ENCODE measurements around the gene TMED4.
A peak's percentile ranks its signal among the peaks of the same experiment; 100 is the strongest.
"Not testable (repeated sequence)": the region's sequence is repeated elsewhere in the genome, so short reads cannot be mapped to it uniquely, and the experiment has no call there.

Gene TMED4

DNA sequence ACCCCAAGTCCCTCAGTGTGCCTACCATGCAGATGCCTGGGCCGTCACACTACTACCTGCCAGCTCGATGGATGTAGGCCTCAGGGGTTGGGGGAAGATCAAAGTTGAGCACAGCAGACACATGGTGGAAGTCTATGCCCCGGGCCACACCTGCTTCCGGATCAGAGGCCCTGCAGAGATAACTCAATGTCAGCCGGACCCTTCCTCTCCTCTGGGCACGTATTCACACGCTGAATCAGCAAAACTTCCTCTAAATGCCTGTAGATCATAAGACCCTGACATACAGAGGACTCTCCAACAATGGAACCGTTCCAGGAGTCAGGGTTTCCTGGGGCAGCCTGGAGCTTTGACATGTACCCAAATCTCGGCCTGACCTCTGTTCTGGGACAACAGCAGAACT, 12.1 kb downstream of the TMED4 start:
- no peaks in the 10 kb centered on the region for H3K27me3 ChIP-seq (replicated peaks; ENCODE audit: control insufficient read depth, insufficient read depth, low read length, poor library complexity, severe bottlenecking)
- no peak overlapping the region for H3K4me3 ChIP-seq (ENCODE audit: insufficient read depth, low read depth, low read length, poor library complexity, severe bottlenecking)
- no peaks in the 10 kb centered on the region for H3K9me3 ChIP-seq (ENCODE audit: control insufficient read depth, low read length)
- H3K27ac ChIP-seq (ENCODE audit: insufficient read depth, low read length, poor library complexity, severe bottlenecking) = no peak overlapping the region
- H3K4me1 ChIP-seq (ENCODE audit: control insufficient read depth, insufficient read depth, low read length, poor library complexity, severe bottlenecking) = peaks cover 16% of the 10 kb centered on the region
- no peak for DNase-seq
- peaks cover 74% of the 10 kb centered on the region for H3K36me3 ChIP-seq (ENCODE audit: control insufficient read depth, insufficient read depth, low read length)

DNA sequence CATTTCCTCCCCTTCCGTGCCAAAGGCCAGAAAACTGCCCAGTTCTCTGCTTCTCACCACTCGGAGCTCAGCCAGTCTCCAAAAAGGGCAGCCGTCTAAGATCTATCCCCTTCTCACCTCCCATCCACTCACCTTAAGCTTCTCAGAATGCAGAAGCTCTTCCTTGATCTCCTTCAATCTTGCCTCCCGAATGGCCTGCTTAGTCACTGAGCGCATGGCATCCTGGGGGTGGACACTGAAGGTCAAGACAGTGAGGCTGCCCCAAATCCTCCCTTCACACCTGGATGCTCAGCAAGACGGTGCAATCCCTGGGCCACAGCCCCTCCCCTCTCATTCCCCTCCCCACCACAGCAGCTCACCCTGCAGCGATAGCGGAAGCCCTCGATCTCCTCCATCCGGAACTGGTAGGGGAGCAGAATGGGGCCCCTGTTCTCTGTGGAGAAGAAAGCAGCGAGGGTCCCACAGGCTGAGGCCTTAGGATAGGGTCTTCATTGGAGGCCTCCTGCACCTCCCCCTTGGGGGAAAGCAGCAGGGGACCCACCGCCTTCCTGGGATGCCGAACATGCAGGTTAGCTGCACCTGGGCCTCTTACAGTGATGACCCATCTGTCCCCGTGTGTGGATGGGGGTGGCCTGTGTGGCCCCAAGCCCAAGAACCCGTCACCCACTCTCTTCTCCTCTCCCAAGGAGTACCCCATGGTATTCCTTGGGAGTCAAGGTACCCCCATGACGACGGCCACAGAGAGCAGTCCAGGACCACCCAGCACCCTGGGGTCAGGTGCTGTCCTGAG, 13.1 kb downstream of the TMED4 start:
- Histone ChIP-seq H3K4me1 (ENCODE audit: control insufficient read depth, insufficient read depth, low read length, poor library complexity, severe bottlenecking) (peaks cover 11% of the 10 kb centered on the region), H3K4me3 (ENCODE audit: insufficient read depth, low read depth, low read length, poor library complexity, severe bottlenecking) (no peak overlapping the region), H3K36me3 (ENCODE audit: control insufficient read depth, insufficient read depth, low read length) (peaks cover 84% of the 10 kb centered on the region), H3K27me3 (replicated peaks; ENCODE audit: control insufficient read depth, insufficient read depth, low read length, poor library complexity, severe bottlenecking) (no peaks in the 10 kb centered on the region), H3K9me3 (ENCODE audit: control insufficient read depth, low read length) (no peaks in the 10 kb centered on the region), H3K27ac (ENCODE audit: insufficient read depth, low read length, poor library complexity, severe bottlenecking) (no peak overlapping the region)
- no peak for DNase-seq

DNA sequence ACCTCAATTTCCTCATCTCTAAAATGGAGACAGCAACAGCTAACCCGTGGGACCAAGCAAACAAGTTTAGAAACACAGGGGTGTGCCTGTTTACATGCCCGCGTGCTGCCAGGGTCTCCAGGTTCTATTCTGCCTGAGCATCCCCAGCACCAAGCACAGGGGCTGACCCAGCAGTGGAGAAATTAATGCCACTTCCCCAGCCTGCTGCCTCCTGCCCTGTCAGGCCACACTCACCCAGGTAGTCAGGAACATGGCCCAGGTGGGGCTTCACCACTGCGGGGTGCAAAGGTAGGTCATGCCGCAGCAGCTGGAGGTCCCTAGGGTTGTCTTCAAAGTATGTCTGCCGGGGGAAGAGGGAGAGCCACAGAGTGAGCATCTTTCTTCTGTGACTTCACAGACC, 14.1 kb downstream of the TMED4 start:
- H3K27ac ChIP-seq (ENCODE audit: insufficient read depth, low read length, poor library complexity, severe bottlenecking) = no peak overlapping the region
- H3K27me3 ChIP-seq (replicated peaks; ENCODE audit: control insufficient read depth, insufficient read depth, low read length, poor library complexity, severe bottlenecking) = no peaks in the 10 kb centered on the region
- DNase-seq = no peak
- peaks cover 87% of the 10 kb centered on the region for H3K36me3 ChIP-seq (ENCODE audit: control insufficient read depth, insufficient read depth, low read length)
- H3K4me1 ChIP-seq (ENCODE audit: control insufficient read depth, insufficient read depth, low read length, poor library complexity, severe bottlenecking) = peaks cover 3% of the 10 kb centered on the region
- H3K4me3 ChIP-seq (ENCODE audit: insufficient read depth, low read depth, low read length, poor library complexity, severe bottlenecking) = no peak overlapping the region
- H3K9me3 ChIP-seq (ENCODE audit: control insufficient read depth, low read length) = no peaks in the 10 kb centered on the region

DNA sequence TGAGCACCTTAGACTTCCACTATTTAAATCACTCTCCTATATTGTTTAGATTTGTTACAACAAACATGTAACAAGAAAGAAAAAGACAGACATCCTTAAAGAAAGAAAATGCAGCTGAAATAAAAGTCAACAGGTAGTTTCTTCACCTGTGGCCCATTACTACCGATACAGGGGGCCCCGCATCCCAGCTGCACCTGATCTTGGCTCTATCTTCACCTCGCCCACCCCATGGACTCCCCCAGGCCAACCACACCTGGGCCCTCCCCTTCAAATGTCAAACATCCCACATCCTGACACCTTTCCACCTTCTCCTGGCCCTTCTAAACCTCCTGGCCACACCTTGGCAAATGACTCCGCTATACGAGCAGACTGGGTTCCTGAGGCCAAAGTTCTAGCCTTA, 15.4 kb downstream of the TMED4 start:
- H3K9me3 ChIP-seq (ENCODE audit: control insufficient read depth, low read length) = no peaks in the 10 kb centered on the region
- H3K4me1 ChIP-seq (ENCODE audit: control insufficient read depth, insufficient read depth, low read length, poor library complexity, severe bottlenecking) = no peaks in the 10 kb centered on the region
- peaks cover 77% of the 10 kb centered on the region for H3K36me3 ChIP-seq (ENCODE audit: control insufficient read depth, insufficient read depth, low read length)

DNA sequence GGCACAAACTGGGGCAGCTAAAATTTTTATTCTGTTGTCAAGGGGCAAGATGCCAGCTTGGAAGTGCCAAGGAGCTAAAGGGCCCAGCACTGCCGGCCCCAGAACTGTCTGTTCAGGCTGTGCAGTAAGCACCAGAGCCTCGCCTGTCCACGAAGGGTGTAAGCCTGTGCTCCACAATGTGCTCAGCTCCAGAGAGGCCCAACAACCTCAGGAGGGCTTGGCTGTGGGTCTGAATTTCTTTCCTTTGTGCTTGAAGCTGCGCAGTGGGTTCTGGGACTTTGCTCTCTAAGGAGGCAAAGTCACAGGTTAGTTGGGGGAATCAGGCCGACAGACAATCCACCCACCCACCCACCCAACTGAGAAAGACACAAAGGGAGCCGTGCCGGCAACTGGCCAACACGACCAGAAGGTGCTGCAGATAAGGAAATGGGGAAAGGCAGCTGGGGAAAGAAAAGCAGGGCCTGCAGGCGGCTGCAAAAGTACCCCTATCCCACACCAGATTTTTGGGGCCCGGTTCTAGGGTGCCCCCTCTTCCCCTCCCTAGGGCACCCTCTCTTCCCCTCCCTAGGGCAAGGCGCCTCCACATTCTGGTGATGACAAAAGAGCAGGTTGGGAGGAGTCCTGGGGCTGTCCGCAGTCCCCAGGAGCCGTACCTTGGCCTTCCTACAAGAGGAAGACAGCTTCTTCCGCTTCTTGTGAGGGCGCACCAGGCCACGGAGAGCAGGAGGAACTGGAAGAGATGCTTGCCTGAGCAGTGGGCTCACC, 16.1 kb downstream of the TMED4 start:
- DNase-seq = no peak
- Histone ChIP-seq H3K4me3 (ENCODE audit: insufficient read depth, low read depth, low read length, poor library complexity, severe bottlenecking) (no peak overlapping the region), H3K27ac (ENCODE audit: insufficient read depth, low read length, poor library complexity, severe bottlenecking) (no peak overlapping the region), H3K27me3 (replicated peaks; ENCODE audit: control insufficient read depth, insufficient read depth, low read length, poor library complexity, severe bottlenecking) (no peaks in the 10 kb centered on the region), H3K9me3 (ENCODE audit: control insufficient read depth, low read length) (no peaks in the 10 kb centered on the region), H3K4me1 (ENCODE audit: control insufficient read depth, insufficient read depth, low read length, poor library complexity, severe bottlenecking) (no peaks in the 10 kb centered on the region), H3K36me3 (ENCODE audit: control insufficient read depth, insufficient read depth, low read length) (peaks cover 70% of the 10 kb centered on the region)

More for the DNA sequence above, 15.4 kb downstream of the TMED4 start:
- no peak for DNase-seq
- no peaks in the 10 kb centered on the region for H3K27me3 ChIP-seq (replicated peaks; ENCODE audit: control insufficient read depth, insufficient read depth, low read length, poor library complexity, severe bottlenecking)
- H3K27ac ChIP-seq (ENCODE audit: insufficient read depth, low read length, poor library complexity, severe bottlenecking) = no peak overlapping the region
- H3K4me3 ChIP-seq (ENCODE audit: insufficient read depth, low read depth, low read length, poor library complexity, severe bottlenecking) = no peak overlapping the region

DNA sequence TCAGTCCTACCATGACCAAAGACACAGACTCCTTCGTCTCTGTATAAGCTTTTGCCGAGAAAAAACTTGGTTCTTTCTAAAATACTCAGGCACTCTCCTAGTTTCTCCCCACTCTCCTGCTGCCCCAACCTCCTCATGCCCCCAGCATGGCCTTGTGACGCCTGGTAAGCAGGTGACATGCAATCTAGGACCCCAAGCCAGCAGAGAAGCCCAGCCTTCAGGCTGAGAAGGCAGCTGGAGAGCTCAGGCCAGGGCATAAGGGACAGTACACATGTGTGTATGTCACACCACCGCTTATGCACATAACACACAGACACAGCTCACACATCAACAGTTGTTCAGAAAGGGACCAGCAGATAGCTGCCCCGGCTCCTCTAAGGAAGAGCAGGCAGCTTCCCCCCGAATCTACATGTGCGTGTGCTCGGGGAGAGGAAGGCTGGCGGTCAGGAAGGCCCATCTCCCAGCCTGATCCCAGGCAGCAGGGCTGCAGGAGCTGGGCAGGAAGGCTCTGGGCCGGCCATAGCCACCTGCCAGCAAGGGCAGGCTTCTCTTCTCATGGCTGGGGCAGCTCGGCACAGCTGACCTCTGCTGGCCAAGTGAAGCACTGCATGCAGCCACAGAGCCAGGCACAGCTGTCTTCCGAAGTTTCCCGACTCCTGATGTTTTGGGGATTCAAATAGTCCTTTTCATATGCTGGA, 16.8 kb downstream of the TMED4 start:
- no peak overlapping the region for H3K4me3 ChIP-seq (ENCODE audit: insufficient read depth, low read depth, low read length, poor library complexity, severe bottlenecking)
- H3K4me1 ChIP-seq (ENCODE audit: control insufficient read depth, insufficient read depth, low read length, poor library complexity, severe bottlenecking) = no peaks in the 10 kb centered on the region
- H3K36me3 ChIP-seq (ENCODE audit: control insufficient read depth, insufficient read depth, low read length) = peaks cover 62% of the 10 kb centered on the region
- H3K9me3 ChIP-seq (ENCODE audit: control insufficient read depth, low read length) = no peaks in the 10 kb centered on the region
- DNase-seq = peak; percentile 29 to 46 (median 30)
- H3K27me3 ChIP-seq (replicated peaks; ENCODE audit: control insufficient read depth, insufficient read depth, low read length, poor library complexity, severe bottlenecking) = no peaks in the 10 kb centered on the region
- peak overlapping the region; percentile 2 for H3K27ac ChIP-seq (ENCODE audit: insufficient read depth, low read length, poor library complexity, severe bottlenecking)

DNA sequence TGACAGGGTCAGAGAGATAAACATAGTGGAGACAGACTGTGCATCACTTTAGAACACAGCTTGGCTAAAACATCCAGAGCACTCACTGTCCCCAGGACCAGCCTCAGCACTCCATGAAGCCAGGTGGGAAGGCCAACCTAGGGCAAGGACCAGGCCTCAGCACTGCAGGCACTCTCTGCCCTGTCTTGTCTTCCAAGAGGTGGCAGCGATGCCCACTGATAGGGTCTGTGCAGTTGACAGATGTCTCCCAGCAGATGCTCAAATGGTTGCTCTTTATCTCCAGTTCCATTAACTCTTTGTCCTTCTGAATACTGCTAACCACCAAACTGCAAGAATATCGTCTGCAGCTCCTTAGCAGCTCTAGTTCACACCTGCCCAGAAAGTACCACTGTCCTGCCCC, 17.4 kb downstream of the TMED4 start:
- Histone ChIP-seq H3K4me3 (ENCODE audit: insufficient read depth, low read depth, low read length, poor library complexity, severe bottlenecking) (no peak overlapping the region), H3K4me1 (ENCODE audit: control insufficient read depth, insufficient read depth, low read length, poor library complexity, severe bottlenecking) (no peaks in the 10 kb centered on the region), H3K36me3 (ENCODE audit: control insufficient read depth, insufficient read depth, low read length) (peaks cover 56% of the 10 kb centered on the region), H3K9me3 (ENCODE audit: control insufficient read depth, low read length) (no peaks in the 10 kb centered on the region), H3K27me3 (replicated peaks; ENCODE audit: control insufficient read depth, insufficient read depth, low read length, poor library complexity, severe bottlenecking) (no peaks in the 10 kb centered on the region), H3K27ac (ENCODE audit: insufficient read depth, low read length, poor library complexity, severe bottlenecking) (no peak overlapping the region)
- DNase-seq = no peak

DNA sequence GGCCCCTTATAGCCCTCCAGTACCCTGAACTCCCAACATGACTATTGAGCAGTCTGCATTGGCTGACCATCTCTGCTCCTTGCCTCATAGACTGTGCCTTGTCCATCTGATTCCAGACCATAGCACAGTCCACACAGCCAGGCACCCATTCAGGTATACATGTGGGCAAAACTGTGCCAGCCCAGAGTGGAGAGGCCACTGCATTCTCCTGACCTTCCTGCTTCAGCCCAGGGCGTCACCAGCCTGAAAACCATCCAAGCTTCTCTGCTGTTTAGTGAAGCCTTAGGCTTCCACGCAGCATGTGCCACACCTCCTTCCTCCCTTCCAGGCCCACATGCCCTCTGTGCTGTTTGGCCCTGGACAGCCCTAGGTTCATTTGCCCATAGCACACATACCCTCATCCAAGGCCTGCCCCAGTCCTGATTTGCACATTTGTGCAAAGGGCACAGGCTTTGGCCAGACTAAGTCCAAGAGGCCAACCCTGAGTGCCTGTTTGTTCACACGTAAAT, 18.8 kb downstream of the TMED4 start:
- Histone ChIP-seq H3K36me3 (ENCODE audit: control insufficient read depth, insufficient read depth, low read length) (peaks cover 42% of the 10 kb centered on the region), H3K4me1 (ENCODE audit: control insufficient read depth, insufficient read depth, low read length, poor library complexity, severe bottlenecking) (no peaks in the 10 kb centered on the region), H3K27me3 (replicated peaks; ENCODE audit: control insufficient read depth, insufficient read depth, low read length, poor library complexity, severe bottlenecking) (no peaks in the 10 kb centered on the region), H3K27ac (ENCODE audit: insufficient read depth, low read length, poor library complexity, severe bottlenecking) (no peak overlapping the region), H3K9me3 (ENCODE audit: control insufficient read depth, low read length) (no peaks in the 10 kb centered on the region), H3K4me3 (ENCODE audit: insufficient read depth, low read depth, low read length, poor library complexity, severe bottlenecking) (no peak overlapping the region)
- DNase-seq = no peak

DNA sequence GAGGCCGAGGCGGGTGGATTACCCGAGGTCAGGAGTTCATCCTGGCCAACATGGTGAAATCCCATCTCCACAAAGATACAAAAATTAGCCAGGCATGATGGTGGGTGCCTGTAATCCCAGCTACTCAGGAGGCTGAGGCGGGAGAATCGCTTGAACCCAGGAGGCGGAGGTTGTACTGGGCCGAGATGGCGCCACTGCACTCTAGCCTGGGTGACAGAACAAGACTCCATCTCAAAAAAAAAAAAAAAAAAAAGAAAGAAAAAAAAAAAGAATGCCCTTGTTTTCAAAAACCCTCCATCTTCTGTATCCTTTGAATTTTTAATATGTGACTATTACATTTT, 19.4 kb downstream of the TMED4 start:
- not testable (repeated sequence) for H3K9me3 ChIP-seq (ENCODE audit: control insufficient read depth, low read length); H3K27ac ChIP-seq (ENCODE audit: insufficient read depth, low read length, poor library complexity, severe bottlenecking); DNase-seq; H3K4me1 ChIP-seq (ENCODE audit: control insufficient read depth, insufficient read depth, low read length, poor library complexity, severe bottlenecking); H3K4me3 ChIP-seq (ENCODE audit: insufficient read depth, low read depth, low read length, poor library complexity, severe bottlenecking); H3K27me3 ChIP-seq (replicated peaks; ENCODE audit: control insufficient read depth, insufficient read depth, low read length, poor library complexity, severe bottlenecking)
- peaks cover 36% of the 10 kb centered on the region for H3K36me3 ChIP-seq (ENCODE audit: control insufficient read depth, insufficient read depth, low read length)

All from effector memory CD4-positive, alpha-beta T cell (primary cell).